Chondrocyte (in vitro differentiated cells): ENCODE results near the gene SPEM2. TPM values are rescaled to one million over a fixed set of nuclear protein-coding genes. Genes with fewer than 3 reads are reported as not detected.

Experiments used
- DNase-seq: peaks from one replicate; pipeline ENCODE4 v3.0.0; 2021; ENCODE audit warnings: mixed read lengths, low spot score
- H3K27ac Mint-ChIP-seq: one replicate; pipeline ENCODE4 v1.8.0; 2021; ENCODE audit warnings: mild to moderate bottlenecking, moderate library complexity, mixed read lengths; ENCODE audit not compliant: unreplicated experiment
- H3K27me3 Mint-ChIP-seq: 2 replicates; pipeline ENCODE4 v1.8.0; 2021; ENCODE audit warnings: low read depth, mixed read lengths
- H3K36me3 Mint-ChIP-seq: 2 replicates; pipeline ENCODE4 v1.8.0; 2021; ENCODE audit warnings: low read depth, mixed read lengths
- H3K4me1 Mint-ChIP-seq: 2 replicates; pipeline ENCODE4 v1.8.0; 2021; ENCODE audit warnings: low read depth, mild to moderate bottlenecking, mixed read lengths
- H3K4me3 Mint-ChIP-seq: one replicate; pipeline ENCODE4 v1.8.0; 2021; ENCODE audit warnings: mild to moderate bottlenecking, moderate library complexity, mixed read lengths; ENCODE audit not compliant: unreplicated experiment
- H3K9me3 Mint-ChIP-seq: 2 replicates; pipeline ENCODE4 v1.8.0; 2021; ENCODE audit warnings: low read depth, mixed read lengths
- total RNA-seq: library from RNA; stranded (reverse); gene quantifications from 3 replicates; pipeline ENCODE4 v1.2.1, GENCODE V29; 2021
- TF ChIP-seq, protein P1 (sequence below): fragments of 200-600 bp; sonication (generic); IDR thresholded peaks from 2 replicates; pipeline ENCODE4 v1.5.0; 2021; ENCODE audit warnings: antibody characterized with exemption, mild to moderate bottlenecking, moderate library complexity

The SPEM2 gene
- total RNA-seq, 1 donor from 2014 or later = not detected

DNA sequence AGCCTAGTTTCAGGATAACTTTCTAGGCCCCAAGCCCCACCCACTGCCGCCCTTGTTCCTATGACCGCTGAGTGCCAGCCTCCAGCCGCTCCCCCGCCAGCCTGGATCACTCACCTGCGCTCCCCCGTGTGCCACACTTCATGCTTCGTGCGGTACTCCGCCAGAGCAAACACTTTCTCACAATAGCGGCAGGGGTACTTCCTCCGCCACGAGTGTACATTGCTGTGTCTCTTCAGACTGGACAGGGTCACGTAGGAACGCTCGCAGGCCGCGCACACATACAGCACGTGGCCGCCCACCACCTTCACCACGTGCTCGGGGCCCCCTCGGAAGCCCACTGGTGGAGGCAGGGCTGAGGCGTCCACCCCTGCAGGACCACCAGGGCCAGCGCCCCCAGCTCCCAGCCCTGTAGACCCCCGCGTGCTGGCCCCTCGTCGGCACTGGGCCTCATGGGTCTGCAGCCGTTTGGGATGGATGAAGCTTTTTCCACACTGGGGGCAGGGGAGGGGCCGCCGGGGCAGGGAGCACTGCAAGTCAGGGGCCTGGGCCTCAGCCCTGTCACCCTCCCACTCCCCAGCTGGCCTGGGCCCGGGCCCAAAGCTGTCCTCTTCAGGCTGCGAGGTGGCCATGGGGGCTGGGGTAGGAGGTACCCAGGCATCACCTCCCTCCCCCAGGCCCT is 40.3 kb downstream of the SPEM2 start:
- no peak for DNase-seq
- H3K9me3 Mint-ChIP-seq = no peaks in the 10 kb centered on the region
- H3K27me3 Mint-ChIP-seq = no peaks in the 10 kb centered on the region

DNA sequence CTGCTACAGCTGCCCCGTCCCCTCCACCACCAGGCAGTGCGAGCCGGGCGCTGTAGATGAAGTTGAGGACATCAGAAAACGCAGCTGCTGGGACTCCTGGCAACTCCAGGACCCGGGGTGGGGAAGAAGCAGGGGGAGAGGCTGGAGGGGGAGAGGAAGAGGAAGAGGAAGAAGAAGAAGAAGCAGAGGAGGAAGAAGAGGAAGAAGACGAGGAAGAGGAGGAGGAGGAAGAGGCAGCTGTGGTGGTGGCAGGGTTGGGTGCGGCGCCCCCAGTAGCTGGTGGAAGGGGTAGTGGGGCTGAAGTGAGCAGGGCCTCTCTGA is 40.9 kb downstream of the SPEM2 start:
- Mint-ChIP-seq H3K27ac (peak overlapping the region; percentile 61), H3K4me1 (peaks cover 8% of the 10 kb centered on the region), H3K9me3 (no peaks in the 10 kb centered on the region), H3K4me3 (no peak overlapping the region), H3K36me3 (peaks cover 8% of the 10 kb centered on the region), H3K27me3 (no peaks in the 10 kb centered on the region)
- TF ChIP-seq, protein P1, sequence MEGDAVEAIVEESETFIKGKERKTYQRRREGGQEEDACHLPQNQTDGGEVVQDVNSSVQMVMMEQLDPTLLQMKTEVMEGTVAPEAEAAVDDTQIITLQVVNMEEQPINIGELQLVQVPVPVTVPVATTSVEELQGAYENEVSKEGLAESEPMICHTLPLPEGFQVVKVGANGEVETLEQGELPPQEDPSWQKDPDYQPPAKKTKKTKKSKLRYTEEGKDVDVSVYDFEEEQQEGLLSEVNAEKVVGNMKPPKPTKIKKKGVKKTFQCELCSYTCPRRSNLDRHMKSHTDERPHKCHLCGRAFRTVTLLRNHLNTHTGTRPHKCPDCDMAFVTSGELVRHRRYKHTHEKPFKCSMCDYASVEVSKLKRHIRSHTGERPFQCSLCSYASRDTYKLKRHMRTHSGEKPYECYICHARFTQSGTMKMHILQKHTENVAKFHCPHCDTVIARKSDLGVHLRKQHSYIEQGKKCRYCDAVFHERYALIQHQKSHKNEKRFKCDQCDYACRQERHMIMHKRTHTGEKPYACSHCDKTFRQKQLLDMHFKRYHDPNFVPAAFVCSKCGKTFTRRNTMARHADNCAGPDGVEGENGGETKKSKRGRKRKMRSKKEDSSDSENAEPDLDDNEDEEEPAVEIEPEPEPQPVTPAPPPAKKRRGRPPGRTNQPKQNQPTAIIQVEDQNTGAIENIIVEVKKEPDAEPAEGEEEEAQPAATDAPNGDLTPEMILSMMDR = no peak
- no peak for DNase-seq

More for the DNA sequence above, 40.3 kb downstream of the SPEM2 start:
- Mint-ChIP-seq H3K4me3 (no peak overlapping the region), H3K27ac (no peak overlapping the region), H3K36me3 (peaks cover 10% of the 10 kb centered on the region), H3K4me1 (peaks cover 11% of the 10 kb centered on the region)
- TF ChIP-seq, protein P1 = no peak

DNA sequence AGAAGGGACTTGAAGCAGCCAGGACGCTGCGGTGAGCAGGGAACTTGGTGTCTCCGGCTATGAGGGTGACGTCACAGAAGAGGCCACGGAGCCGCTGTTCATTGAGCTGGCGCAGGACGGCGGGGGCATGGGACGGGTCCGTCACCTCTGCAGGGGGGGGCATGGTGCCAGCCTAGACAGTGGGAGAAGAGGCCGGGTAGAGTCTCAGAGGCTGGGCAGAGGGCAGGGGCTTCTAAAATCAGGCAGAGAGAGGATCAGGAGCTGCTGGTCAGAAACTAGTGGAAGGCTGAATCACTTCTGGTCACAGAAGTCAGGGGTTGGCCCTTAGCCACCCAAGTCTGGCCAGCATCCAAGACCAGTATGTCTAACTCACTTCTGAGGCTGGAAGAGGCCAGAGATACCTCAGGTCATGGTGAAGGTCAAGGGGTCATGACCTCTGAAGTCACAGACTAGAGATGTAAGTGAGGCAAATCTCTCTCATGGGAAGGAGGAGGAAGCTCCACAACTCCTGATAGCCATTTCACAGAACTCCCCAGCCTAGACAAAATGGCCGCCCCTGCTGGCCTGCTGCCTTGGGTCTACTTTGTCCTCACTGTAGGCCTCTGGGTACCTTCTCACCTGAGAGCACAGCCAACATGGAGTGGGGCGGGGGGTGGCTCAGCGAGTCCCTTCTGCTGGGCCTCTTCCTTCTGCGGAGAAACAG is 41.4 kb downstream of the SPEM2 start:
- DNase-seq = no peak
- H3K4me1 Mint-ChIP-seq = peaks cover 7% of the 10 kb centered on the region
- TF ChIP-seq, protein P1 = no peak
- H3K27me3 Mint-ChIP-seq = no peaks in the 10 kb centered on the region
- peak overlapping the region; percentile 61 for H3K27ac Mint-ChIP-seq
- H3K4me3 Mint-ChIP-seq = no peak overlapping the region
- H3K36me3 Mint-ChIP-seq = peaks cover 6% of the 10 kb centered on the region
- no peaks in the 10 kb centered on the region for H3K9me3 Mint-ChIP-seq

DNA sequence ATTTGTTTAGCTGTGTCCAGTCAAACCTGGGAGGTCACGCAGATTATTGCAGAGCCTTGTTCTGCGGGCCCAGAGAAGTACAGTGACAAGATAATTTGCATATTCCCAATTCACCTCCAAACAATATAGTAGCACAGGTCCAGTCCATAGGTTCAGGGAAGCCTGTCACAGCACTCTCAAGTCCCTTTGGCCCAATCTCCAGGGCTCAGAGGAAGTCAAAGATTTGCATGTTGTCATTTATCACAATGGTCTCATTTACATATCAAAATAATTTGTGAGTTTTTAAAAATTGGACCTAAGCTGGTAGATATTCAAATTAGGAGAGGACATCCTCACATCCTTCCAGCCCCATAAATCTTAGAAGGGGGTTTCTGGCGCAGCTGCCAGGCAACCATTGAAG is 42.1 kb downstream of the SPEM2 start:
- Mint-ChIP-seq H3K4me3 (no peak overlapping the region), H3K27me3 (no peaks in the 10 kb centered on the region), H3K9me3 (no peaks in the 10 kb centered on the region), H3K4me1 (peaks cover 7% of the 10 kb centered on the region), H3K27ac (no peak overlapping the region), H3K36me3 (peaks cover 6% of the 10 kb centered on the region)
- TF ChIP-seq, protein P1 = no peak
- no peak for DNase-seq

DNA sequence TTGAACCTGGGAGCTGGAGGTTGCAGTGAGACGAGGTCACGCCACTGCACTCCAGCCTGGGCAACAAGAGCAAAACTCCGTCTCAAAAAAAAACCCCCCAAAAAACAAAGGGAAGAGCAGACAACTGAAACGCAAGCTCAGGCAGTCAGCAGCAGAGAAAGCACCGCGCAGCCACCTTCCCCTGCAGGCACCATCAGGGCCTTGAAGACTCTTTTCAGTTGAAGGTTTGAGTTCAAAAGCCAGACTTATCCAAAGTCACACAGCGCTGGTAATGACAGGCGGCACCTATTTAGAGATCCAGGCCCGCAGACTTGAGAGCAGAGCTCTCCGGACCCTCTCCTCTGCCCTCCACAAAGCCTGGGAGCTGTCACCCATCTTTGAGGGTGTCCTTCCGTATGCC is 42.9 kb downstream of the SPEM2 start:
- Mint-ChIP-seq H3K36me3 (peaks cover 4% of the 10 kb centered on the region), H3K27me3 (no peaks in the 10 kb centered on the region), H3K4me3 (no peak overlapping the region), H3K4me1 (peaks cover 7% of the 10 kb centered on the region), H3K27ac (peak overlapping the region; percentile 32), H3K9me3 (no peaks in the 10 kb centered on the region)
- DNase-seq = no peak
- TF ChIP-seq, protein P1 = no peak
